Fibroblast of lung (primary cell): ENCODE results near the gene COA4. TPM values are rescaled to one million over a fixed set of nuclear protein-coding genes. Genes with fewer than 3 reads are reported as not detected.

Experiments
- DNase-seq, 2 donors: peaks; one replicate each; pipeline versions ENCODE4 v3.0.0 to v3.0.0-alpha.2; 2010; ENCODE audit warnings: low read depth in 2 of 2
- H2AFZ ChIP-seq: 2 replicates; pipeline ENCODE4 v1.5.1; 2012; ENCODE audit warnings: low read length, control low read depth, inconsistent platforms
- H3K27ac ChIP-seq: 2 replicates; pipeline ENCODE4 v1.5.1; 2011; ENCODE audit warnings: low read length, control low read depth; ENCODE audit not compliant: insufficient read depth
- H3K27me3 ChIP-seq: 2 replicates; pipeline ENCODE4 v1.5.1; 2011; ENCODE audit warnings: mild to moderate bottlenecking, low read length; ENCODE audit not compliant: control insufficient read depth, insufficient read depth
- H3K36me3 ChIP-seq: 2 replicates; pipeline ENCODE4 v1.5.1; 2011; ENCODE audit warnings: low read length; ENCODE audit not compliant: control insufficient read depth, insufficient read depth
- H3K4me1 ChIP-seq: 2 replicates; pipeline ENCODE4 v1.5.1; 2011; ENCODE audit warnings: low read length; ENCODE audit not compliant: control insufficient read depth, insufficient read depth; ENCODE audit errors: extremely low read depth
- H3K4me2 ChIP-seq: 2 replicates; pipeline ENCODE4 v1.5.1; 2011; ENCODE audit warnings: low read length, control low read depth; ENCODE audit not compliant: insufficient read depth; ENCODE audit errors: extremely low read depth
- H3K4me3 ChIP-seq, 4 experiments: fragments of 200-600 bp in 1 of 4; sonication (generic) in 1 of 4; replicated peaks in 1 of 4; 2 replicates each; pipeline ENCODE4 v1.5.1; 2011 to 2016; ENCODE audit warnings: low read length in 4 of 4, low read depth in 3 of 4, mild to moderate bottlenecking in 3 of 4, control low read depth in 2 of 4, inconsistent platforms in 1 of 4, mixed read lengths in 1 of 4; ENCODE audit not compliant: insufficient read depth in 1 of 4; ENCODE audit errors: control extremely low read depth in 1 of 4
- H3K79me2 ChIP-seq: 2 replicates; pipeline ENCODE4 v1.5.1; 2012; ENCODE audit warnings: mild to moderate bottlenecking, low read length, inconsistent platforms; ENCODE audit not compliant: control insufficient read depth, insufficient read depth
- H3K9ac ChIP-seq: 2 replicates; pipeline ENCODE4 v1.5.1; 2011; ENCODE audit warnings: mild to moderate bottlenecking, low read length, control low read depth; ENCODE audit not compliant: insufficient read depth
- H3K9me3 ChIP-seq: 2 replicates; pipeline ENCODE4 v1.5.1; 2012; ENCODE audit warnings: low read depth, low read length; ENCODE audit not compliant: control insufficient read depth, insufficient read depth
- H4K20me1 ChIP-seq: 2 replicates; pipeline ENCODE4 v1.5.1; 2011; ENCODE audit warnings: low read length; ENCODE audit not compliant: control insufficient read depth, insufficient read depth; ENCODE audit errors: extremely low read depth
- CTCF ChIP-seq, 2 donors: IDR thresholded peaks in 1 of 2; conservative IDR thresholded peaks in 1 of 2; 1 replicate in 1 of 2; 2 replicates in 1 of 2; pipeline ENCODE4 v1.5.1; 2011 to 2012; ENCODE audit warnings: low read length in 2 of 2, control low read depth in 1 of 2, inconsistent platforms in 1 of 2, low read depth in 1 of 2, mild to moderate bottlenecking in 1 of 2
- EZH2 ChIP-seq: IDR thresholded peaks from 2 replicates; pipeline ENCODE4 v1.5.1; 2012; ENCODE audit warnings: low read length, control low read depth, mild to moderate bottlenecking; ENCODE audit errors: missing control alignments
- polyA plus RNA-seq, 2 donors: library from polyadenylated mRNA; depleted of rRNA in 1 of 2; stranded (reverse) in 1 of 2; unstranded in 1 of 2; fragments of >200 nt; gene quantifications; 2 replicates each; pipeline ENCODE4 v1.2.1, GENCODE V29; 2011 to 2012; ENCODE audit warnings: missing spikeins in 1 of 2
- total RNA-seq: library from RNA; depleted of rRNA; stranded (reverse); fragments of >200 nt; gene quantifications from 2 replicates; pipeline ENCODE4 v1.2.1, GENCODE V29; 2014

Gene COA4
- total and polyA plus RNA-seq, 2 donors (not counting 1 experiment from before 2014, with no cell fraction given), result 56.2 to 64.7 TPM

DNA sequence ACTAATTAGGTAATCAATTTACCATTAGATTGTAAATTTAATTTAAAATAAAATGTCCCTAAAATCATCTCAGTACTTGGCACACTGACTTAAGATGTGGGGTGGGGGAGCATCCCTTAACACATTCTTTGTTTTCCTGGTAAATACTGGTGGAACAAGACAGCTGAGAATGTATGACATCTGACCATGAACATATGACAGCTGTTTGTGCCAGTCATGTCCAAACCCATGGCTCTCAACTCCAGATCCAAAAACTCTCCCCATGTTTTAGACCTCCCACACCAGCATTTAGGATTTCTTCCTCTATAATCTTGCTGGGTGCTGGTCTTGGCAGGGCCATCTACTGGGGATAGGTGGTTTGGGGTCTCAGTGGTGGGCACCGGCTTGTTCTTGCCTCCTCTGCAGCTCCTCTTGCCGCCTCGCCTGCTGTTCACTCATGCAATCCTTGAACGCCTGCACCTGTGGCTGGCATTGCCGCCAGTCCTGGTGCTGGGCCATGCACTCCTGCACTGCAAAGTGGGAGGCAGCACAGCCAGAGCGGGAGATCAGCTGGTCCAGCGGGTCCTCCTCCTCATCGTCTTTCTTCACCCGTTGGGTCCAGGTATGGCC, 3.8 kb downstream of the COA4 start:
- H3K36me3 ChIP-seq, result peaks cover 12% of the 10 kb centered on the region

GRCh38 chr11:73870261-73870660, 6.4 kb downstream of the COA4 start:
- DNase-seq, result no peak
- H3K4me1 ChIP-seq, result peaks cover 6% of the 10 kb centered on the region
- peaks cover 14% of the 10 kb centered on the region for H3K79me2 ChIP-seq
- H3K27ac ChIP-seq, result no peak overlapping the region
- H2AFZ ChIP-seq, result no peak overlapping the region
- no peak overlapping the region for H3K4me3 ChIP-seq
- H3K36me3 ChIP-seq, result peaks cover 12% of the 10 kb centered on the region
- H4K20me1 ChIP-seq, result no peaks in the 10 kb centered on the region
- H3K9me3 ChIP-seq, result no peaks in the 10 kb centered on the region
- TF ChIP-seq CTCF (conservative IDR thresholded peaks at IDR 0.05 in 1 of 2, IDR thresholded peaks at IDR 0.05 in 1 of 2; ENCODE audit: low read depth in 1 of 2, low read length in 2 of 2), result no peak
- TF ChIP-seq EZH2, result no peak
- no peak overlapping the region for H3K9ac ChIP-seq
- no peak overlapping the region for H3K4me2 ChIP-seq
- H3K27me3 ChIP-seq, result no peaks in the 10 kb centered on the region

More for the DNA sequence above, 3.8 kb downstream of the COA4 start:
- Histone ChIP-seq H3K4me3 (no peak overlapping the region), H3K79me2 (peaks cover 27% of the 10 kb centered on the region), H3K9ac (no peak overlapping the region), H3K4me2 (no peak overlapping the region), H2AFZ (no peak overlapping the region), H3K27me3 (no peaks in the 10 kb centered on the region), H3K27ac (no peak overlapping the region), H3K4me1 (peaks cover 10% of the 10 kb centered on the region), H3K9me3 (no peaks in the 10 kb centered on the region), H4K20me1 (no peaks in the 10 kb centered on the region)
- no peak for DNase-seq
- no peak for TF ChIP-seq CTCF (conservative IDR thresholded peaks at IDR 0.05 in 1 of 2, IDR thresholded peaks at IDR 0.05 in 1 of 2; ENCODE audit: low read depth in 1 of 2, low read length in 2 of 2)
- no peak for TF ChIP-seq EZH2

DNA sequence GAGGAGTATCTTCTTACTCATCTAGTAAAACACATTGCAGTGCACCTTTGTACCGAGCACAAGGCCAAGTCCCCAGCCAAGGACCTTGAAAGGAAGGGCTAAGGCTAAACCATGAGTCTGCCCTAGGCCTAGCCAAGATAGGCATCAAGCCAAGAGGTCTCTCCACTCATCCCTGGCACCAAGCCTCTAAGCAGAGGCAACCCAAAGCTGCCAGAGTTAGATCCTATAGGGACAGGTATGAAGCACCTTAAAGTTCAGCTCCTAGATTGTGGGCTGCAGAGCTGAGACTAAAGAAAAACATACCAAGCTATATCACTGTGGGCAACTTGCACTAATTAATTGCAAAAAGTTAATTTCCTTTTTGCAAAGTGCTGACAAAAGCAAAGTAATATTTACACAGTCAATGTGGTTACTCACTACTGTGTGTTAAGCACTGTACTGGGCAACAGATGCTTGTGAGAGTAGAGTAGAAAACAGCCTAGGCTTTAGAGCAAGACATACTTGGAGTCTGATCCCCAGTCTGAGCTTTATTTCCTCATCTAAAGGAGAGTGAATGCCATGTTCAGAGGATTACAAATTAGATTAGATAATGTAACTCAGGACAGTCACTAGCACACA, 7.2 kb downstream of the COA4 start:
- Histone ChIP-seq H3K9ac (no peak overlapping the region), H2AFZ (no peak overlapping the region), H3K4me3 (no peak overlapping the region), H3K4me1 (peaks cover 5% of the 10 kb centered on the region), H3K4me2 (no peak overlapping the region), H4K20me1 (no peaks in the 10 kb centered on the region), H3K27me3 (no peaks in the 10 kb centered on the region), H3K9me3 (no peaks in the 10 kb centered on the region), H3K27ac (no peak overlapping the region), H3K79me2 (peaks cover 7% of the 10 kb centered on the region), H3K36me3 (peaks cover 10% of the 10 kb centered on the region)
- peak in 1 of 2 donors; percentile 8 for DNase-seq
- no peak for TF ChIP-seq EZH2
- TF ChIP-seq CTCF (conservative IDR thresholded peaks at IDR 0.05 in 1 of 2, IDR thresholded peaks at IDR 0.05 in 1 of 2; ENCODE audit: low read depth in 1 of 2, low read length in 2 of 2), result no peak
